ENCODE measurements around the gene EXOC6B. TPM values are rescaled to one million over a fixed set of nuclear protein-coding genes. Genes with fewer than 3 reads are reported as not detected.

EXOC6B gene
- total and polyA plus RNA-seq, 12 donors, result 16.3 to 243 (median 144) TPM

- intact Hi-C loops (cut with DNase I), result loop anchor here in 2 of 10 donors (5.0 kb wide), 2 partner anchors 92 to 187 kb away; no protein-coding TSS in a partner anchor
- Histone ChIP-seq H3K4me1 (peaks cover 0 to 12% (median 9%) of the 10 kb centered on the region in 9 donors), H3K27me3 (peaks cover 0 to 56% (median 4%) of the 10 kb centered on the region in 7 donors), H3K27ac (no peak overlapping the region), H3K4me3 (no peak overlapping the region), H3K9me3 (no peaks in the 10 kb centered on the region), H3K36me3 (no peaks in the 10 kb centered on the region)
- TF ChIP-seq, protein P1, sequence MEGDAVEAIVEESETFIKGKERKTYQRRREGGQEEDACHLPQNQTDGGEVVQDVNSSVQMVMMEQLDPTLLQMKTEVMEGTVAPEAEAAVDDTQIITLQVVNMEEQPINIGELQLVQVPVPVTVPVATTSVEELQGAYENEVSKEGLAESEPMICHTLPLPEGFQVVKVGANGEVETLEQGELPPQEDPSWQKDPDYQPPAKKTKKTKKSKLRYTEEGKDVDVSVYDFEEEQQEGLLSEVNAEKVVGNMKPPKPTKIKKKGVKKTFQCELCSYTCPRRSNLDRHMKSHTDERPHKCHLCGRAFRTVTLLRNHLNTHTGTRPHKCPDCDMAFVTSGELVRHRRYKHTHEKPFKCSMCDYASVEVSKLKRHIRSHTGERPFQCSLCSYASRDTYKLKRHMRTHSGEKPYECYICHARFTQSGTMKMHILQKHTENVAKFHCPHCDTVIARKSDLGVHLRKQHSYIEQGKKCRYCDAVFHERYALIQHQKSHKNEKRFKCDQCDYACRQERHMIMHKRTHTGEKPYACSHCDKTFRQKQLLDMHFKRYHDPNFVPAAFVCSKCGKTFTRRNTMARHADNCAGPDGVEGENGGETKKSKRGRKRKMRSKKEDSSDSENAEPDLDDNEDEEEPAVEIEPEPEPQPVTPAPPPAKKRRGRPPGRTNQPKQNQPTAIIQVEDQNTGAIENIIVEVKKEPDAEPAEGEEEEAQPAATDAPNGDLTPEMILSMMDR (IDR thresholded peaks at IDR 0.05), result no peak
- no peak for DNase-seq
- WGBS, 2 donors, result 51 to 63% methylated on average over 2 of the region's 2 CpGs
- no peak for ATAC-seq
These were observed 38.7 kb upstream of the EXOC6B start for GRCh38 chr2:72864500-72864899.

GRCh38 chr2:72863046-72863445, 37.2 kb upstream of the EXOC6B start:
- 41 to 50% methylated on average over 13 of the region's 13 CpGs for WGBS, 2 donors
- Histone ChIP-seq H3K9me3 (no peaks in the 10 kb centered on the region), H3K4me3 (peak overlapping the region in 5 of 10 donors; percentile 29 to 32 (median 30)), H3K27me3 (peaks cover 0 to 50% (median 4%) of the 10 kb centered on the region in 7 donors), H3K4me1 (peaks cover 0 to 12% (median 9%) of the 10 kb centered on the region in 9 donors), H3K27ac (no peak overlapping the region), H3K36me3 (no peaks in the 10 kb centered on the region)
- intact Hi-C loops (cut with DNase I), result loop anchor here in 3 of 10 donors (2.0 to 5.0 kb wide), 3 partner anchors 91 to 186 kb away; no protein-coding TSS in a partner anchor
- DNase-seq, result no peak
- TF ChIP-seq, protein P1 (IDR thresholded peaks at IDR 0.05), result no peak
- ATAC-seq, result peak in 1 of 8 donors; percentile 35

DNA sequence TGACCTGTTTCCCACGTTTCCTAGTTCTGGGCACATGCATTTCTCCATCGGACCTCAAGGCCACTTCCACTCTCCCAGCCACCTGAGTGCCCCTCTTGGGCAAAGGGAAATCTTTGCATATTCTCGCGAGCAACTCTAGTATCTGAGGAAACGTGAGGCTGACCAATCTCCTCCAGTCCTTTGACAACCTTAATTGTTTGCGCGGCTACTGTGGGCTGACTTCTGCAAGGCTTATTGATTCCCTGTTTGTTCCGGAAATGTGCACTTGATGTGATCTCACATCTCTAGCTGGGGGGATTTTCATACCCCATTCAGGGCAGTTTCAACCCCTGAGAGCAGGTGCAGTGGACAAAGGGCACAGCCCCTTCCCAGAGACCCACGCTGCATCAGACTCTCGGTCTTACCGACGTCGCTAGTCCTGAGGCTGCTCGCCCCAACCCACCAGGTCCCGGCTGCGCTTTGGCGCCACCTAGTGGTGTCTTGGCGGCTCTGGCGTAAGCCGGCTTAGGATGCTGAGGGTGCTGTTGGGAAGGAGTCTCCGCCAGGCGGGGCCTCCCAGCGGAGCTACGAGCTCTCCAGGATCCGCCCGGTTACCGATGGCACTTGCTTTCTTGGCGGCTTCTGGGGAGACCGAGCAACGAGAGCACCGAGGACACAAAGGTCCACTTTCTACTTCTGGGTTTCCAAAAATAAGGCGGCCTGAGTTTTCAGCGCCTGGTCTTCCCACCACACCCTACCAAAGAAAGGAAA, 36.6 kb upstream of the EXOC6B start:
- Histone ChIP-seq H3K36me3 (no peaks in the 10 kb centered on the region), H3K27me3 (peaks cover 0 to 50% (median 4%) of the 10 kb centered on the region in 7 donors), H3K4me3 (peak overlapping the region in 7 of 10 donors; percentile 23 to 32 (median 30)), H3K27ac (no peak overlapping the region), H3K9me3 (no peaks in the 10 kb centered on the region), H3K4me1 (peaks cover 0 to 12% (median 9%) of the 10 kb centered on the region in 9 donors)
- DNase-seq (peak; percentile 88 to 90), ATAC-seq (peak; percentile 94 to 99 (median 98))
- WGBS, 2 donors, result 7% methylated on average over 33 of the region's 33 CpGs
- intact Hi-C loops (cut with DNase I), result loop anchor here in 5 of 10 donors (1.0 to 5.0 kb wide), 4 partner anchors 90 to 185 kb away; no protein-coding TSS in a partner anchor
- TF ChIP-seq, protein P1 (IDR thresholded peaks at IDR 0.05), result peak; percentile 96 to 100 (median 99)

DNA sequence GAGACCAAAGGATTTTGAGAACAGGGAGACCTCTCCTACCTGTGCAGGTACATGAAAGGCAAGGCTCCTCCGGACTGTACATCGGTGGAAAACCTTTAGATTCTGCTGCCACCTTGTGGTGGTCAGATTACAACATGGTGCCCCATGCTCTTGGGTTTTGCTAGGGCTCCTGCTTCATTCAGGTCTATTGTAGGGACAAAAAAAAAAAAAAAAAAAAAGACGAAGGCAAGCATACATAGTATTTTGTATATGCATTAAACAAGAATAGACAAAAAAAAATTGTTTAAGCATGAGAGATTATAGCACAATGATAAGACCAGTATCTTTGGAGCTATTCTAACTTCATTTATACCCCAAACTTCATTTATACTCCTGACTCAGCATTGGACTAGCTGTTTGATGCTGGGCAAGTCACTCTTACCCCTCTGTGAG, 34.0 kb upstream of the EXOC6B start:
- H3K27ac ChIP-seq, result no peak overlapping the region
- H3K9me3 ChIP-seq, result no peaks in the 10 kb centered on the region
- H3K4me3 ChIP-seq, result no peak overlapping the region
- H3K36me3 ChIP-seq, result no peaks in the 10 kb centered on the region
- TF ChIP-seq, protein P1 (IDR thresholded peaks at IDR 0.05), result peak; percentile 38 to 78 (median 68)
- H3K4me1 ChIP-seq, result peaks cover 0 to 12% (median 9%) of the 10 kb centered on the region in 9 donors
- peaks cover 0 to 45% (median 4%) of the 10 kb centered on the region in 7 donors for H3K27me3 ChIP-seq
- DNase-seq (peak in 1 of 2 donors; percentile 55), ATAC-seq (peak; percentile 50 to 78 (median 56))
- WGBS, 2 donors, result 2 to 4% methylated on average over 3 of the region's 3 CpGs
- intact Hi-C loops (cut with DNase I), result loop anchor here in 6 of 10 donors (1.0 to 5.0 kb wide), 4 partner anchors 88 to 183 kb away; no protein-coding TSS in a partner anchor

All from heart right ventricle (tissue), 16 donors.